KG1 (cell line): ENCODE results near the gene ORM2.
A peak's percentile ranks its signal among the peaks of the same experiment; 100 is the strongest.
"Not testable (repeated sequence)": the region's sequence is repeated elsewhere in the genome, so short reads cannot be mapped to it uniquely, and the experiment has no call there.

Experiments
- DNase-seq: peaks from one replicate; lab custom pipeline; 2025; lab: John Stamatoyannopoulos, UW

Gene ORM2

GRCh38 chr9:114329625-114330022, at the start of gene ORM2:
TSS of gene ORM2 (plus strand) at chr9:114329869. CDS start at chr9:114329905, 36 bp downstream.
- not testable (repeated sequence) for DNase-seq

DNA sequence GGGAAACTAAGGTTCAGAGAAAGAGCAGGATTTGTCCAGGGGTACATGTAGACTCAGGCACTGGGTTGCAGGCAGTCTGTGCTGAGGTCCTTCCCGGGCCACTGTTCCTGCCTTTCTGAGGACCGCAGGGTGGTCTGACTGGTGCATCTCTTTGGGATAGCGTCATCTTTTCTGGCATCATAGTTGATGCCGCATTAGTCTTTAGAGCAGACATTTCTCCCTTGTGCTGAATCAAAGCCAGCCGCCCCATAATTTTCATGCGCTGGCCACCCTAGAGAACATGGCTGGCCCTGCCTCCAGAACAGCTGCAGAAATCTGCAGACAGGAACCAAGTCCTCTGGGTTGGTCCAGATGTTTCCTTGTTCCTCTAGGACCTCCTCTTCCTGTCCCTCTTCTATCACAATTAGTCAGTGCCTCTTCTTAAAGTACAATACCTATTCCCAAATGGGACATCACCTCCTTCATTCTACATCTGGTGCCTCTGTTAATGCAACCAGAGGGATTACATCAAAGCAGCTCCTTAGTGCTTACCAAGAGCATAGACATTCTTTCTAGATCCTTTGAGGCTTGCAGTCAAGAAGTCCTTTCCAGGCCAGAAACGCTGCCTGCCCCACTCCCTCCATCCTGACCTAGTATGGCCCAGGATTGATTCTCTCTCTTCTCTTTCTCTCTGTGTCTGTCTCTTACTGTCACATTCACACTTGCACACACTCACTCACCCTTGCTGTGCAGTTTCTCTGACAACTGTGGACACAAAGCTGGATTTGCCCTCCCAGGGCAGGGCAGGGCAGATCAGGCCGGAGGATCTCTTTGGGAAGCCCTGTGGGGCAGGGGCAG, 48.8 kb upstream of the ORM2 start:
- no peak for DNase-seq

- no peak for DNase-seq
Measured at GRCh38 chr9:114281473-114282103, 48.1 kb upstream of the ORM2 start.

DNA sequence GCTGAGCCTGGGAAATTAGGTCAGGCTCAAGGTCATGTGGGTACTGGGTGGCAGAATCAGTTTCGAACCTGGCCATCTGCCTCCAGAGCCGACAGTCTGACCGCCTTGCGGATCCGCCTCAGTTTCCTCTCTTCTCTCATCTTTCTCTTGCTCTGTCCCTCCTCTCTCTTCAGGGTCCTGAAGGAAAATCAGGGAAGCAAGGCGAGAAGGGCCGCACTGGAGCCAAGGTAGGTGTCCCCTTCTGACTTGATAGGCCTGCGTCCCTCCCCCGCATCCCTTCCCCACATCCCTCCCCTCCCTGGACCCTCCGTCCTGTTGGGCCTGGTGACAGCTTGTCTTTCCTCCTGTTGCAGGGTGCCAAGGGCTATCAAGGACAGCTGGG, 47.6 kb upstream of the ORM2 start:
- DNase-seq, result no peak

GRCh38 chr9:114282507-114282906, 47.2 kb upstream of the ORM2 start:
- DNase-seq, result no peak

- DNase-seq, result no peak
Measured at GRCh38 chr9:114282926-114283325, 46.7 kb upstream of the ORM2 start.

DNA sequence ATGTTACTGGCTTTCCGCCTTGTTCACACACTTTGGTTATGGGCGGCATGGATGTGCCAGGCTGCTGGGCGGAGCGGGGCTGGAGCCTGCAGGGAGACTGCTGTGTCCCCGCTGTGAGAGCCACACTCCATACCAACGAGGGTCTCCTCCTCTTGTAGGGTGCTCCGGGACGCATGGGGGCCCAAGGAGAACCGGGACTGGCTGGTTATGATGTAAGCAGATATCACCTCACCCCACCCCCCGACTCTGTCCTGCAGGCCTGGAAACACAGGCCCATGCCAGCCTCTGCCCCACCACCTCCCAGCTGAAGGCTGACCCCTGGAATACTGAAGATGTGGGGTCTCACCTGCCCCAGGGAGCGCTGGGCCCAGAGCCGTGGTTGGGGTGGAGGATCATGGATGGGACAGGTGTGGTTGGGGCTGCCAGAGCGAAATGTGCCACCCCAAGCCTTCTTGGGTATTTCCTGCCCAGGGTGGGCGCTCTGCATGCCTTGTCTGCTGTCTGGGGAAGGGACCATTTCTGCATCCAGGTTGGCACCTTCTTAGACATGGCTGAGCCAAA, 46.0 kb upstream of the ORM2 start:
- DNase-seq, result no peak

DNA sequence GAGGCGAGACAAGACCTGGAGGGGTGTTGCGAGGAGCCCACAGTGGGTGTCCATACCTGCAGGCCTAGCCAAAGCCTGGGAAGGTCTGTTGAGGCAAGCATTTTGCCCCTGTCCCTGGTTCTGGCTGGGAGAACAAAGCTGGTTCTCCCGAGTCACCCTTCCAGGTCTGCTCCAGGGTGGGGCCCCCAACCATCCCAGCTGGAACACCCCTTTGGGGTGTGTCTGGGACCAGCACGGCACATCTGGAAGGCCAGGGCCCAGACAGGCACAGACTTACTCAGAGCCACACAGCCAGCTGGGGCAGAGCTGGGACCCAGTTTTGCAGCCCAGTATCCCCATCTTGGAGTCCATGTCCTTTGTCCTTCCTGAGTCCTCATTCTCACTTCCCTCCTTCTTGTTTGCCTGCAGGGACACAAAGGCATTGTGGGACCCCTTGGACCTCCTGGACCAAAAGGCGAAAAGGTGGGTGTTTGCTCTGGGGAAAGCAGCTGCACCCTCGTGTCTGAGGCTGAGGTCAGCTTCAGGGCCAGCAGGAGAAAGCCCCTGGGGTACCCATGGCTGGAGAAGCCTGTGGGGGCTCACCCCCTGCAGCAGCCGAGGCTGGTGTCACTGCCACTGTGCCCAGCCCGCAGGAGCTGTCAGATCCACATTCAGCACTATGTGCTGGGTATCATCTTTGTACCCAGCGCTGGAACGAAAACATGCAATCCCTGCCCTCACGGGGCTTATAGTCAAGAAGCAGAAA, 45.2 kb upstream of the ORM2 start:
- DNase-seq, result no peak

- no peak for DNase-seq
Measured at GRCh38 chr9:114285166-114285867, 44.4 kb upstream of the ORM2 start.

DNA sequence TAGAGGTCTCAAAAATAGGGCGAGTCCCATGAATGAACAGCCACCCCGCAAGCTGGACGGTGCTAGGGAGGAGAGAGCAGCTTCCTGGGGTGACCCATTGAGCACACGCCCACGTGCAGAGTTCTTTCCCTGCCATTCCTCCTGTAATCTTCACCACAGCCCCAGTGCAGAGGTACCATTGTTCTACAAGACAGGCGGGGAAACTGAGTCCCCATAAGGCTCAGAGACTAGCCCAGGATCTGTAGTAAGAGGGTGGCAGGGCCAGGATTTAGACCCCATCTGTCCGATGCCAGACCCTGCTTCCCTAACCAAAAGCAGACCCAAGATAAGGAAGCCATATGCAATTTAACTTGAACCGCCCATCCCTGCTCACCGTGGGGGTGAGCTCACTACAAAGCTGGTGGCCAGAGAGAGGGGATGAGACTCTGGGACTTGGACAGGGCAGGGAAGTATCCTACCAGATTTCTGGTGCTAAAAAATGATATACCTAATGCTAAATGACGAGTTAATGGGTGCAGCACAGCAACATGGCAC, 43.5 kb upstream of the ORM2 start:
- no peak for DNase-seq

- no peak for DNase-seq
Measured at GRCh38 chr9:114287001-114287762, 42.5 kb upstream of the ORM2 start.

DNA sequence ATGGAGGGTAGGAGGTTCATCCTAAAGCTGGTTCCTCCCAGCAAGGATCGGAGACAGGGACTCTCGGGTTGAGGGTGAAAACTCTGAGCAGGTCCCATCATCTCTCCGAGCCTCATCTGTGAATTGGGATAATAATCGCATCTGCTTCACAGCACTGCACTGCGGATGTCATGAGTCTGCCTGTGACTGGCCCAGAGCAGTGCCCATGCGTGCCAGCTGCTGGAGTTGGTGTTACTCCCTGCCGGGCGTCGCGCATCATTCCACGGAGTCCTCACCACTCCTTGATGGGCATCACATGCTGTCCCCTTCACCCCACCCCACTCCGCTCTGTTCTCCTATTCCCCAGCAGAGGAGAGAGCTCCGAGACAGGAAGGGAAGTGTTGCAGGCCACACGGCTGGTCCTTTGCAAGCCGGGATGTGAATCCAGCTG, 41.9 kb upstream of the ORM2 start:
- no peak for DNase-seq

DNA sequence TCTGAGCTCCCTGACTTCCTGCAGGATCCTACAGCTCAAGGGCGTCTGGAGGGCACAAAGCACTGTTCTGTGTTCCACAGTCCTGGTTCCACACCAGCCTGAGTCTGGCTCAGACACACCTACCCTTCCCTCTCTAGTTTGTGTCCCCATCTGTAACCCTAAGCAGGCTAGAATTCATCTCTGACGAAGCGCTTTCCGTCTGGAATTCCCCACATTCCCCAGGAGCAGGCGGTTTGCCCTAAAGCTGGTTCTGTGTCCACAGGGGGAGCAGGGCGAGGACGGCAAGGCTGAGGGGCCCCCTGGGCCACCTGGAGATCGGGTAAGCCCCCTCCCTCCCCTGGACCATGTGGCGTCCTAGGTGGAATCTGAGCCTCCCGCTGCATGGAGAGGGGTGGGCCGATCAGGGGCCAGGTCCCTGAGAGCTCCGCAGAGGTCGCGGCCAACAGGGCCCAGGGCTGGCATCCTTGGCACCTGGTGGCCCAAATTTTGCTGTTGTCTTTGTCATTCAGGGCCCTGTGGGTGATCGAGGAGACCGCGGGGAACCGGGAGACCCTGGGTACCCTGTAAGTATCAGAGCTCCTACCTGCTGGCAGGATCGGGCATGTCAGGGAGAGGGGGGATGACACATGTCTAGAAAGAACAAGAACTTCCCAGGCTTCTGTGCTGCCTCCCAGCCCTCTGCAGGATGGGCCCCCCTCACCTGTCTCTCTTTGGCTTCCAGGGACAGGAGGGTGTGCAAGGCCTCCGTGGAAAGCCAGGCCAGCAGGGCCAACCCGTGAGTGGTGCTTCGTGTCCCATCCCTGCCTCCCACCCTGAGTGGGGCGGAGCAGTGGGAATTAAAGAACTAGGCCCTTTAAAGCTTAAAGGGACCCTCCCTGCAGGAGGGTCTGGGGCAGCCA, 41.2 kb upstream of the ORM2 start:
- DNase-seq, result no peak

GRCh38 chr9:114289106-114289505, 40.6 kb upstream of the ORM2 start:
- no peak for DNase-seq

DNA sequence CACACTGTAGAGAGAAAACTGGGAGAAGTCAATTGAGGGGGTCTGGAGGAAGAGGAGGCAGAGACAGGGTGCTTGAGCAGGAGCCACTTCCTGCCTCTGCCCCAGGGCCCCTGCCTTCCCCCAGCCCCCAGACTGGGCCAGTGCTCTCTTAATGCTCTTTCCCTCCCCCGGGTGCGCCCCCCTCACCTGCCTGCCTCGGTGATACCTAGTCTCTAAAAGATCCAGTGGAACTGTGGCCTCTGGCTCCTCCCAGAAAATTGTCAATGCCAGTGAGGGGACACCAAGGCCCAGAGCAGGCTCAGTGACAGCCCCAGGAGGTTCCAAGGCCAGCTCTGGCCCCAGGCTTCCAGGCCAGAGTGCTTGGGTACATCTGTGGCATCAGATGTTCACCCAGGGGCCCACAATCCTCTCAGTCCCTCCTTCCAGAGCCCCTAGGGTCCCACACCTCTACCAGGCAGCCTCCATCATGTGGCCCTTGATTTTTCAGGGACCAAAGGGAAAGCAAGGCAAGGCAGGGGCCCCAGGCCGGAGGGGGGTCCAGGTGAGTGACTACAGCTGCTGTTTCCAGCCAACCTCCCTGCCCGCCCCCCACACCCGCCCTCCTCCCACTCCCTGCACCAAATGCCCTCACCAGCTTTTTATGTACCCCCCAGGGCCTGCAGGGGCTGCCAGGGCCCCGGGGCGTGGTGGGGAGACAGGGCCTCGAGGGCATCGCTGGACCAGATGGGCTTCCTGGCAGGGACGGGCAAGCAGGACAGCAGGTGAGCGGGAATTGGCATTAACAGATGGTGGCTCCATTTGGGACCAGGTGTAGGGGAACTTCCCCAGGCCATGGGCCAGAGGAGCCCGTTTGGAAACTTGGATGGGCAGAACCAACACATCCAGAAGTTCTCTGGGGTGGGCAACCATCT, 39.8 kb upstream of the ORM2 start:
- no peak for DNase-seq

DNA sequence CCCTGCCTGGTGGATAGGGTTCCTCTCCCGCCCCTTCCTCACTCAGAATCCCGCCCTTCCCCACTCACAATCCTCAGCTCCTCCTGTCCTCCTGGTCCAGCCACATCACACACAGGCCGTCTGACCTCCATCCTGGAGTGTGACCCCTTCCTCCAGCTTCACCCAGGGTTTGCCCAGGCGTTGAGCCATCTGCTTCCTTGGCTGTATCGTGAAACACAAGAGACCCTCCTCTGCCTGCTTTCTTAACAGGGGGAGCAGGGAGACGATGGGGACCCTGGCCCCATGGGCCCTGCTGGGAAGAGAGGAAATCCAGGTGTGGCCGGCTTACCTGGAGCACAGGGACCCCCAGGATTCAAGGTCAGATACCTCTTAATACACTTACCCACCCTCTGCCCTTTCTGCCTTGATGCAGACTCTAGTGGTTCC, 39.1 kb upstream of the ORM2 start:
- no peak for DNase-seq

DNA sequence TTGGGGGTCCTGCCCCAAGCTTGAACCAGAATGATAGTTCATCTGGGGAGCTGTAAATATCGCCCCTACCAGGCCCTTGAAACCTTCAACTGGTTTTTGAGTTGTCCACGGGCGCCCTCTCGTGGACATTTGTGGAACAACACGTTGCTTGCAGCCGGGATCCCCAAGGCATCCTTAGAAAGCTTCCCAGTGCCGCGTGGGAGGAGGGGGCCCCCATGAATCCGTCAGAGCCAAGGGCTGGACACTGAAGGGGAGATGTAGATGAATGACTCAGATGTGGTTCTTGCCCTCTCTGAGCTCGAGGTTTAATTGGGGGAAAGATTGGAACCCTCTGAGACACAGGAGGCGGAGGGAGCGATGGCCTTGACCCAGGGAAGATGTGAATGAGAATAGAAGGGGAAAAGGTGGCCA, 38.6 kb upstream of the ORM2 start:
- DNase-seq, result peak; percentile 30

DNA sequence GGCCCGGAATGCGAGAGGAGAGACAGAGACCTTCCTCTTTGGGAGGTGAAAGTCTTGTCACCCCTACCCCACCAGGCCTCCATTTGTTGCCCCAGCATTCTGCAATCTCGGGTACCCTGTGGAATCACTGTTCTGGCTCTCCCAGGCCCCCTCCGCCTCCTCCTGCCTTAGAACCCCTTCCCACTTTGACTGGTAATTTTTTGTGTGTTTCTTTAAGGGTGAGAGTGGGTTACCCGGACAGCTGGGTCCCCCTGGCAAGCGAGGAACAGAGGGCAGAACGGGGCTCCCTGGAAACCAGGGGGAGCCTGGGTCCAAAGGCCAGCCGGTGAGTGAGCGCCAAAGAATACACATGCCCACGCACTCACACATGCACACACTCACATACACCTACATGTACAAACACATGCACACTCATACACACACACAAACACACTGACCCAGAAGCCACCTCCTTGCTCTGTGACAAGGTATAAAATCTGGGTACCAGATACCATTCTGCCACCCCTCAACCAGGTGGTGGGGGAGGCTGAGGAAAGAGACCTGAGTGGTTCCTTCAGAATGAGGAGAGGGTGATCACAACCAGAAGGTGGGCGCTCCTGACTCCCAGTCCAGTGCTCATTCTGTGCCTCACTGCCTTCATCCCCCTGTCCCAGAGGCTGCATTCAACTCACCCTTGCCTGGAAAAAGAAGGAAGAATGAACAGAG, 37.6 kb upstream of the ORM2 start:
- no peak for DNase-seq
